HG02970 (cell line): ENCODE data around the gene PXK.
A peak's percentile ranks its signal among the peaks of the same experiment; 100 is the strongest.
"Not testable (repeated sequence)": the region's sequence is repeated elsewhere in the genome, so short reads cannot be mapped to it uniquely, and the experiment has no call there.

Experiments used
- ATAC-seq: cut with Tn5 transposase; IDR thresholded peaks from one replicate; pipeline ENCODE4 v1.9.1; 2021; ENCODE audit warnings: mild to moderate bottlenecking, moderate library complexity, moderate number of reproducible peaks; ENCODE audit not compliant: unreplicated experiment, low FRiP score

Gene PXK

DNA sequence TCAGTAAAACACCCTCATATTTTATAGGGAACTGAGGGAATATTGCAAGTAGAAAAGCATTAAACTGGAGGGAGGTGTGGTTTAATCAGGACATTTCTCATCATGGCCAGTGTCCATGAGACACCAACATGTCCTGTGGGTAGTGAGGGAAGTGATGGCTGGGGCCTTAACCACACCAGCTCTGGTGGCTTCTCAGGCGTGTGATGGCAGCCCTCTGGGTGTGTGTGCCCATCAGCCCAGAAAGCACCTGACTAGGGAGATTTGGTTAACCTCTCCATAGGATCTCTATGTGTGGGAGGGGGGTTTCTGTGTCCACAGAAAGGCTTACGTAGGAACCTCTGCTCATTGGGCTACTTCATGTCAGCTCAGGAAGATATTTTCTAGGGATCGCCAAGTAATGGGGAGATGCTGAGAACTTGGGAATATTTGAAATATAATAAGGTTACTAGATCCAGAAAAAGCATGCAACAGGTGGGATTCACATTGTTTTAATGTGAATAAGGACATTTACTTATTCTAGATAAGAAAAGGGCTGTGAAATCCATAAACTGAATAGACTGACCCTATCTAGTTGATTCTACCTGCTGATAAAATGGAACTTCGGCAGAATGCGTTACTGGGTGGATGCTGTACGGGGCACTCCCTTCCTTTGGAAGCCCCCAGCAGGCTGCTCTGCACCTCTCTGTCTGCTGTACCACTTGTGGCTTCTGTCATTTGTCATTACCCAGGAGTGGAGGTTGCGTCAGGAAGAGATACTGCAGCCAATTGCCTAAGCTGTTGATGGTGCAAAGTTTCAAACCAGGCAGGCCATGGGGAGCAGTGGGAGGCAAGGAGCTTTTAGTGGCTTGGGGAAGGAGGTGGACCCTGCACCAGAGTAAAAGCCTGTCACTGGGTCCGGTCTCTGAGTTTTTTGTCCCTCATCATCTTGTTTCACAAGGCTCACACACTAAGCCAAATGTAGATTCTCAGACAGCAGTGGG is 79.4 kb downstream of the PXK start:
- no peak for ATAC-seq

DNA sequence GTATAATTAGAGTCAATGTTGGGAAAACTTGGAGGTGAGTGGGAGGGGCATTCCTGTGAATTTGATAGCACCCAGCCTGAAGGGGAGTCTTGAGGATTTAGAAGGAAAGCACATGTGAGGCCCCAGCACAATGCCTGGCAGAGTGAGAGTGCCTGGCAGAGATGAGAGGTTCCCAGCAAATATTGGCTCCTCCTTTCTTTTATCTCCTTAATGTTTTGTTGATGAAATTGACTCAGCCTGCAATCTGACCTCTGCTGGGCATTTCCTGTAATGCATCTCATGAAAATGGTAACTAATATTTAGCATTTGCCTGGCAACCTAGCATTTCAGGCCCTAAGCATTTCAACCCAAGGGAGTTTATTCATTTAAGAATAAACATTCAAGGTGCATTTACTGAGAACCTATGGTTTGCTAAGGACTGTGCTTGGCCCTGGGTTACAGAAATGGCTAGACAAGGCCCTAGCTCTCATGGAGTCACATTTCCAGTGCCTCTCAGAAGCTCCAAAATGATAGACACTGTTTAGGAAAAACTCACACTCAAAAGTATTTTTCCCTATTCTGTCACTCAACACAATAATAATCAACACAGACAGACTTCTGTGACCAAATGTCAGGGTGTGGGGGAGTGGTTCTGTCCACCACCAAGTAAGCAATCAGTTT is 82.0 kb downstream of the PXK start:
- no peak for ATAC-seq

DNA sequence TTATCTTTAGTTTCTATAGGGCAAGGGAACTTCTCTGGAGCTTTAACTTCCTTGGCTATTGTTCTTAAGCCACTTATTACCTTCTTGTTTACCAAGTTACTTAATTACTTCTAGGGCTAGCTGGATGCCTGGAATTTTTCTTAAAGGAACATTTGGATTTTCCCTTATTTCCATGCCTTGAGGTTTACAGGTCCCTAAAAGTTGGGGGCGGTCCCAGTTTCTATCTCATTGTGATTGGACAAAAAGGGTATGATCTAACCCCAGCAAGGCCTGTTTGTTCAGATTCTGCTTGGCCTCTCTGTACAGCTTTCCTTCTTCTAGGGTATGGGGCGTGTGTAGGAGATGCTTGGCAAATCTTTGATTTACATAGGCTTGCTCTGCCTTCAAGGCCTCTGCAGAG is 83.5 kb downstream of the PXK start:
- ATAC-seq: no peak

DNA sequence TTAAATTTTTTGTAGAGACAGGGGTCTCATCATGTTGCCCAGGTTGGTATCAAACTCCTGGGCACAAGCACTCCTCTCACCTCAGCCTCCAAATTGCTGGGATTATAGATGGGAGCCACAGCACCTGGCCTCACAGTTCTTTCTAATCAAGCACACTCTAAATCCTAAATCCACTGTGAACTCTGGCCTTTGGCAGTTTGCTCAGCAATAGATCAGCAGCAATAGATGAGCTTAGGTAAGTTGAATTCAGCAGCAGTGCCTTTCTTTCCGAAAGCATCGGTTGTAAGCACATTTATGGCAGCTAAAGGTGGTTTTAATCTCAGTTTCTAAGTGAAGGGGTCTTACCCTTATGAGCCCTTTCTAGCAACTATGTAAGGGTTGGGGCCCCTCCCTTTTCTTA is 84.4 kb downstream of the PXK start:
- ATAC-seq: no peak

DNA sequence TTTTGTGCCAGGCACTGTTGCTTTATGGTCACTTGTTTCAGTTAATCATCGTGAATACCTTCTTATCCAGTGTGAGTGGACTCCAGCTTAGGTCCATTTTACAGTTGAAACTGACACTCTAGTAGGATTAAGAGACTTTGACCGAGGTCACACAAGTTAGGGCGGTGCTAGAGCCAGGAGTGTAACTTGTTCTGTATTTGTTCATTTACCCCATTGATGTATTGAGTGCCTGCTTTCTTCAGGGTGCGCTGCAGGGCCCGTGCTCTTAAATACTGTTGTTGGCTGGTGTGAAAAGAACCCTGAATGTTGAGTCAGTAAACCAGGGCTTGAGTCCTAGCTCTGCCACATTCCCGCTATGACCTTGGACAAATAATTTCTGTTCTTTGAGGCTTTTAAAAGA is 85.5 kb downstream of the PXK start:
- ATAC-seq: no peak

DNA sequence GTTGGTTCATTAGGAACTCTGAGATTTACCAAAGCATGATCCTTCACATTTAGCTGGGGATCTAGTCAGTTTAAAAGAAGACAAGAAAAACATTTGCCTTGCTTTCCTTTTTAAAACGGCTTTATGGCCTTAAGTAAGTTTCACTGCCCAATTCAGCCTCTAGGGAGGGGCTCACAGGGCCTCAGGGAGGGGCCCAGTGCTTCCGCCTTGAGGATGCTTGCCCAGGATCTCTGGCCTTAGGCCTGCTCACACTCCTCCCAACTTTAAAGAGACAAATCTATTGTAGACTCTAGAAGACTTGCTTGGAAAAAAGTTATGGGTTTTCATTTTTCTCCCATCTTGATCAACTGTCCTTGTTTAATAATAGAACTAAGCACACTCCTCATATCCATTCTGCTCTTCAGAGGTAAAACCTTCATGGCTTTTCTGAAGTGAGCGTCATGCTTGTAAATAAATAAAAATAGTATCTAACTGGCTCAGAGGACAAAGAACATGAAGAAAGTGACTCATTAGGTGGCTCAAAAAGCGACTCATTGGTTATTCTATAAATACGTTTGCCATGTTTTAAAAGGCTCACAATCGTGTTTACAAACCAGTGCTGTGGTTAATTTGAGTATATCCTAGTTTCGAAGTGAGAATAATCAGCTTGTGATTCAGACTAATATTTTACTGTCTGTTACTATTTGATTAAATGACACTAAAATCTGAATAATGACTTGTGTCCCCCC is 87.3 kb downstream of the PXK start:
- peak; percentile 51 for ATAC-seq

DNA sequence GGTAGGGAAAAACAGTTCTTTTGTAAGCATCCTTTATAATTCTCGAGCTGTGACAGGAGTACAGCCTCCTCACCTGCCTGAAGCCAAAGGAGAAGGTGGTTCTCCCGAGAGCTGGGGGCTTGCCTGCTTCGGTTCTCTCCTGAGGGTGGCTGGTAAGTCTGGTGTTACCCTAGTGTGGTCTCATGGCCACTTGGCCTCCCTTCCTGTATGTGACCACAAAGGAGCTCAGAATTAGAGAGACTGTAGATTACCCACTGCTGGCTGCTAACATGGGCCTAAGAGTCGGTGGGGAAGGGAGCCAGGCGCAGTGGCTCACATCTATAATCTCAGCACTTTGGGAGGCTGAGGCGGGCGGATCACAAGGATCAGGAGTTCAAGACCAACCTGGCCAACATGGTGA is 88.3 kb downstream of the PXK start:
- no peak for ATAC-seq

DNA sequence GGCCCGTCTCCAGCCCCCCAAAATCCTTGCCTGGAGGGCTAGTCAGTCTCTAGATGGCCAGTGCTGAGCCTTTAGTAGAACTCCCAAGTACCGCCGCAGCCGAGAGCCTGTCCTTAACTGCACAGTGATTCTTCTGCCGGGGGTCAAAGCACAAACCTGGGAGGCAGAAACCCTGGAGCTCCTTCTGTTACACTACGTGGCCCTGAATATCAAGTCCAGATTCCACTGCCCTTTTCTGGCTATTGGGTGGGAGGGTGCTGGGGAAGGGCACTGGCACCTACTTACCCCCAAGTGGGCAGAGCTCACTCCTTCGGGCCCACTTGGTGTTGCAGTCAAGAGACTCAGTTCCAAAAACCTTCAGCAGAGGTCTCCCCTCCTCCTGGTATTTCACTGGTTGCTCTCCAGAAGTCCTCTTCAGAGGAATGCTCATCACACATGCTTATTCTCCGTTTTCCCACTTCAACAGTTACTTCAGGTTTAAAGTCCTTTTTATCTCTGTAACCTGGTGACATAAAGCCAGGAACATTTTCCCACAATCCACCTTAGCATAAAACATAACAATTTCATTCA is 90.1 kb downstream of the PXK start:
- no peak for ATAC-seq

DNA sequence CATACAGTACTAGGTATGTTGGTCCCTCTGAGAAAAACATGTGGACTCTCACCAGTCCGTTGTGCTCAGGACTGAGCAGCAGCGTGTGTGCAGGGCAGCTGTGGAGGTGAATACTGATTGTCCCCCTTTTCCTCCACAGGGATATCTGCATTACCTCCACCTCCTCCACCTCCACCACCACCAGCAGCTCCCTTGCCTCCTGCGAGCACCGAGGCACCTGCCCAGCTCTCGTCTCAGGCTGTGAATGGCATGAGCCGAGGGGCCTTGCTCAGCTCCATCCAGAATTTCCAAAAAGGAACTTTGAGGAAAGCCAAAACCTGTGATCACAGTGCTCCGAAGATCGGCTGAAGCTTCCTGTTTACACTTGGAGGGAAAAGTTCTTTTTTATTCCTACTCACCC is 91.9 kb downstream of the PXK start:
- ATAC-seq: no peak

DNA sequence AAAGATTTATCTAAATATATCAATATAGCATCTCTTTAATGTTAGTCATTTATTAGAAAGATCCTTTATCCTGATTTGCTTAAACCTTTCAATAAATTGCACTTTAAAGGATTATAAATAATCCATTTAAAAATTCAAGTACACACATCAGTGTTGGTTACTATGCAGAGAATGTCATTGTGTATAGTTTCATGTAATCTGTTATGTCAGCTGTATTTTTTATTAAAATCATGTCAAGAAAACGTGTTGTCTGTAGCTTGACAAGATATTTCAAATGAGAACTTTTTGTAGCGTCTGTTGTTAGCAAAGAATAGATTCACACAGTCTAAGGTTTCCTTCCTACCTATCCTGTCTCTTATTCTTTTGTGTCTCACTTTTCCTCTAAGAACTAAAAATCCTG is 93.1 kb downstream of the PXK start:
- no peak for ATAC-seq

DNA sequence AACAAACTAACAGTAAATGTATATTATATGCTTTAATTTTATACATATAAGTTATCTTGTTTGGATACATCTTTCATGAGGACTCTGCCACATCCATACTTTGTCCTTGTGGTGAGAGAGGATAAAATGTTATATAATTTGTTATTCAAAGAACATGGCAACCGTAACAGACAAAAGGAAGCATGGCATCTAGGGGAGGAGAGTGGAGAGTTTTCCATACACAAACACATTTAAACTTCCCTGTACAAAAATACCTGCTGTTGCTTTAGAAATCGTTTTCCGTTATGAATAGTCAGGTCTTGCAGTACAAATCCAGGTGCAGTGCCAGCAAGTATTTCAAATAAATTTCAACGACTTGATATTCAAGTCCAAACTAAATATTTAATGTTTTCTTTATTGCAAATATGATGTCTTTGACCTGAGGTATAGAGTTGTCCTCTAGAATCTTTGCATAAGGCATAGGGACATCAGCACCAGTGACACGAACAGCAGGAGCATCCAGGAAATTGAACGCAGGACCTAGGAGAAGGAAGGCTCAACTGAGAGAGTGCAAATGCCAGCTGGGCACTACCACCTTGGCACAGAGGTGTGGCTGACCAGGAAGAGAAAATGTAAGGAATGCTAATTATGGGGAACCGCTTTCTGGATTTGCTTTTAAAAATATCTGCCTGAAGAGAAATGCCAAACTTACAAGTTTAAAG is 95.1 kb downstream of the PXK start:
- ATAC-seq: no peak

DNA sequence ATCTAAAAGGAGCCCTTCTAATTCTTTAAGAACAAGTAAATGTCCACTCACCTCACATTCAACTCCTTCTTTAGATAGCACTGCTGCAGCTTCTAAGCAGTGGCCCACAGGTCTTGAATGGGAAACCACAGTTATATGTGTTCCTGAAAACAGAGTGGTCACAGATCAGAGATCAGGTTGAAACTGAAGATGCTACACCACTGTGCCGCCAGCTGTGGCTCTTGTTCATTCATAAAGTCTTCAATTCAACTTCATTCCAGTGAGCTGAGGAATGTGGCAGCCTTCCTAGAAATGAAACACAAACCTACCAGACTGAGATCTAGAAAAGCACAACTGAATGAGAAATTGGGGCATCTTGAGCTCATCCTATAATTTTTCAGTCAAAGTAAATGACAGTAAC is 97.0 kb downstream of the PXK start:
- ATAC-seq: no peak

DNA sequence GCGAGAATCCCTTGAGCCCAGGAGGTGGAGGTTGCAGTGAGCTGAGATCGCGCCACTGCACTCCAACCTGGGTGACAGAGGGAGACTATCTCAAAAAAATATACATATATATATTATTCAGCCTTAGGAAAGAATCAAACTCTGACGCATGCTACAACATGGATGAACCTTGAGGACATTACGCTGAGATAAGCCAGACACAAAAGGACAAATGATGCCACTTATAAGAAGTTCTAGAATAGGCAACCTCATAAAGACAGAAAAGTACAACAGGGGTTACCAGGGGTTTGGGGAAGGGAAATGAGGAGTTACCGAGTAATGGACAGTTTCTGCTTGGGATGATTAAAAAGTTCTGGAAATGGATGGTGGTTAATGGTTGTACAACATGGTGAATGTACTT is 100.2 kb downstream of the PXK start:
- ATAC-seq: no peak

DNA sequence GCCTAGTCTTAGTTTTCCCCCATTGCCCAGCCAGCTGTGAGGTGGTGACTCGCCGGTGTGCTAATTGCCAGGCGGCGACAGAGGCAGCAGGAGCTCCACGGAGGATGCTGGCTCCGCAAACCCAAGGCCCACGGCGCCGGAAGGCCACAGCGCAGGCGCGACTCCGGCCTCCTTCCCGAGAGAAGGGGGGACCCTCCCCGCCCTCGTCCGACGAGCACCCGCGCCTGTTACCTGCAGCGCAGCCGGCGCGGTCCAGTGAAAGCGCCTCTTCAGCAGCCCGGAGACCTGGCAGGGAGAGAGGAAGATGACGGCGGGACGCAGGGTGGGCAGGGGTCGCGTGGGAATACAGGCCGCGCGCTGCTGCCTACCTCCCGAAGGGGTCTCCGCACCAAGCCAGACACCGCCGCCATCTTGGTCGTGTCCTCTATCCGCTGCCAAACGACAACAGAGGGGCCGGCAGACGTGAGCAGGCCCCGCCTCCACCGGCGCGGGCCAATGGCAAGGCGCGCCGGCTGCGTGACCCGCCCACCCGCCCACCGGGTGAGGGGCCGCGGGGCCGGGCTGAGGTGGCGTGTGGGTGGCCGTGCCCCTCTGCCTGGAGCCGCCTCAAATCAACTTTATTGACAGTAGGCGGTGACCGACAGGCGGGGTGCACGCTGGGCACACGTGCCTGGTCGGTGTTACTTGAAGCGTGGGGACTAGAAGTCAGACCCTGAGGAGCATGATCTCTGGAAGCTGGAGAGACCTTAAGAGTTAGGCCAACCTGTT is 100.9 kb downstream of the PXK start, which contains the start of gene PDHB:
Gene PDHB, minus strand, starts transcription at position 433 of the 768 bp plus-strand sequence. Its CDS starts 23 bp downstream, at position 410.
- peak; percentile 95 for ATAC-seq

DNA sequence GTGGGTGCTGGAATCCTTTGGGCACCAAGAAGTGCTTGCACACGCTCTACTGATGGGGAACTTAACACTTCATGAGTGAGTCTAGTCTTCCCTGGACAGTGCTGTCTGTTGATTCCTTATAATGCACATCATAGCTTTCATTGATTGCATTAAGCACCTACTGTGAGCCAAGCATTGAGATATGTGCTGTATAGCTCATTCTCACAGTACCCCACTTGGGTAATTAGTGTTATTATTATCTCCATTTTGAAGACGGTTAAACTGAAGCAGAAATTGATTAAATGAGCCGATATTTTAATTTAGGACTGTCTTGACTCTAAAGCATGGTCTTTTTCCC is 101.4 kb downstream of the PXK start:
- ATAC-seq: no peak

DNA sequence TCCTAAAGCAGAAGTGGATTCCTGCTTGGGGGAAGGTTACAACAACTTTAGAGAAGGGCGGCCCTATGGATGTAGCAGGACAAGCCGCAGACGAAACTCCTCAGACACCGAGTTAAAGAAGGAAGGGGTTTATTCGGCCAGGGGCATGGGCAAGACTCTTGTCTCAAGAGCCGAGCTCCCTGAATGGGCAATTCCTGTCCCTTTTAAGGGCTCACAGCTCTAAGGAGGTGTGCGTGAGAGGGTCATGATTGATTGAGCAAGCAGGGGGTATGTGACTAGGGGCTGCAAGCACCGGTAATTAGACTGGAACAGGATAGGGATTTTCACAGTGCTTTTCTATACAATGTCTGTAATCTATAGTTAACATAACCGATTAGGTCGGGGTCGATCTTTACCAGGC is 101.8 kb downstream of the PXK start:
- ATAC-seq: no peak

DNA sequence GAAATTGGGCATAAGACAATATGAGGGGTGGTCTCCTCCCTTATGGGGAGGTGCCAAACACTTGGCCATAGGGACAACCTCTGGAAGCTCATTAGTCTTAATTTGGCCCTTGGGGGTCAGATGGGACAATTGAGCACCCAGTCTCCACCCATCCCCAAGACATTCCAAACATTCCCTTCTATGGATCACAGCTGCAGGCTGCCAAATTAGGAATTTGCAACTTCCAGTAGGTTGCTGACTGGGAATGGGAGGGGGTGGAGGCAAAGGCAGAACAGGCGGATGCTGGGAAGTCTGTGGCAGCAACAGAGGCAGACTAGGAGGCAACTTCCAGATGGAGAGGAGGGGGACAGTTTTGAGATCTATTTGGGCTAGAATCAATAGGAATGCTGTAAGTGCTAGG is 102.3 kb downstream of the PXK start:
- ATAC-seq: no peak

DNA sequence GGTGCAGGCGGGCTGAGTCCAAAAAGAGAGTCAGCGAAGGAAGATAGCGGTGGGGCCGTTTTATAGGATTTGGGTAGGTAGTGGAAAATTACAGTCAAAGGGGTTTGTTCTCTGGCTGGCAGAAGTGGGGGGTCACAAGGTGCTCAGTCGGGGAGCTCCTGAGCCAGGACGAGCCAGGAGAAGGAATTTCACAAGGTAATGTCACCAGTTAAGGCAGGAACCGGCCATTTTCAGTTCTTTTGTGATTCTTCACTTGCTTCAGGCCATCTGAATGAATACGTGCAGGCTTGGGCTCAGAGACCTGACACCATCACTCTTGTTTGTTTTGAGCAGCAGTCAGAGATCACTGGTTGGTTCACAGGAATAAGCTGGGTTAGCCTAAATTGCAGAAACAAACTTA is 104.6 kb downstream of the PXK start:
- ATAC-seq: not testable (repeated sequence)

DNA sequence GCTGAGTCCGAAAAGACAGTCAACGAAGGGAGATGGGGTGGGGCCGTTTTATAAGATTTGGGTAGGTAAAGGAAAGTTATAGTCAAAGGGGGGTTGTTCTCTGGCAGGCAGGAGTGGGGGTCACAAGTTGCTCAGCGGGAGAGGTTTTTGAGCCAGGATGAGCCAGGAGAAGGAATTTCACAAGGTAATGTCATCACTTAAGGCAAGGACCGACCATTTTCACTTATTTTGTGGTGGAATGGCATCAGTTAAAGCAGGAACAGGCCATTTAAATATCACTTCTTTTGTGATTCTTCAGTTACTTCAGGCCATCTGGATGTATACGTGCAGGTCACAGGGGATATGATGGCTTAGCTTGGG is 108.3 kb downstream of the PXK start:
- not testable (repeated sequence) for ATAC-seq
